SK-MEL-5 (cell line): ENCODE measurements around the gene ELP2. TPM values are rescaled to one million over a fixed set of nuclear protein-coding genes. Genes with fewer than 3 reads are reported as not detected.
A peak's percentile ranks its signal among the peaks of the same experiment; 100 is the strongest.
"Not testable (repeated sequence)": the region's sequence is repeated elsewhere in the genome, so short reads cannot be mapped to it uniquely, and the experiment has no call there.

Experiments
- DNase-seq: peaks from one replicate; pipeline ENCODE4 v3.0.0-alpha.2; 2016; ENCODE audit warnings: low read depth, low spot score
- in situ Hi-C: cut with HindIII; loops from 2 replicates; pipeline ENCODE4 v1.10.0; 2016; ENCODE audit warnings: low sequenced_read_pairs, high pct_unique_total_duplicates, low pct_unique_long_range_greater_than_20kb
- polyA plus RNA-seq, 2 experiments: library from polyadenylated mRNA; depleted of rRNA; stranded (reverse); fragments of >200 nt; gene quantifications; 2 replicates each; pipeline ENCODE4 v1.2.3, GENCODE V29; 2015
- total RNA-seq: library from RNA; depleted of rRNA; stranded (reverse); fragments of >200 nt; shearing (Covaris generic); gene quantifications from 2 replicates; pipeline ENCODE4 v1.2.3, GENCODE V29; 2014; rRNA removed

The ELP2 gene, protein sequence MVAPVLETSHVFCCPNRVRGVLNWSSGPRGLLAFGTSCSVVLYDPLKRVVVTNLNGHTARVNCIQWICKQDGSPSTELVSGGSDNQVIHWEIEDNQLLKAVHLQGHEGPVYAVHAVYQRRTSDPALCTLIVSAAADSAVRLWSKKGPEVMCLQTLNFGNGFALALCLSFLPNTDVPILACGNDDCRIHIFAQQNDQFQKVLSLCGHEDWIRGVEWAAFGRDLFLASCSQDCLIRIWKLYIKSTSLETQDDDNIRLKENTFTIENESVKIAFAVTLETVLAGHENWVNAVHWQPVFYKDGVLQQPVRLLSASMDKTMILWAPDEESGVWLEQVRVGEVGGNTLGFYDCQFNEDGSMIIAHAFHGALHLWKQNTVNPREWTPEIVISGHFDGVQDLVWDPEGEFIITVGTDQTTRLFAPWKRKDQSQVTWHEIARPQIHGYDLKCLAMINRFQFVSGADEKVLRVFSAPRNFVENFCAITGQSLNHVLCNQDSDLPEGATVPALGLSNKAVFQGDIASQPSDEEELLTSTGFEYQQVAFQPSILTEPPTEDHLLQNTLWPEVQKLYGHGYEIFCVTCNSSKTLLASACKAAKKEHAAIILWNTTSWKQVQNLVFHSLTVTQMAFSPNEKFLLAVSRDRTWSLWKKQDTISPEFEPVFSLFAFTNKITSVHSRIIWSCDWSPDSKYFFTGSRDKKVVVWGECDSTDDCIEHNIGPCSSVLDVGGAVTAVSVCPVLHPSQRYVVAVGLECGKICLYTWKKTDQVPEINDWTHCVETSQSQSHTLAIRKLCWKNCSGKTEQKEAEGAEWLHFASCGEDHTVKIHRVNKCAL
- total RNA-seq: 174 and 208 TPM in 2 replicates
- 56.7 and 81.1 TPM in 2 replicates for polyA plus RNA-seq (2015; cell fraction: cytosol; rRNA removed)
- 199 and 200 TPM in 2 replicates for polyA plus RNA-seq (2015; cell fraction: nucleus; rRNA removed)

DNA sequence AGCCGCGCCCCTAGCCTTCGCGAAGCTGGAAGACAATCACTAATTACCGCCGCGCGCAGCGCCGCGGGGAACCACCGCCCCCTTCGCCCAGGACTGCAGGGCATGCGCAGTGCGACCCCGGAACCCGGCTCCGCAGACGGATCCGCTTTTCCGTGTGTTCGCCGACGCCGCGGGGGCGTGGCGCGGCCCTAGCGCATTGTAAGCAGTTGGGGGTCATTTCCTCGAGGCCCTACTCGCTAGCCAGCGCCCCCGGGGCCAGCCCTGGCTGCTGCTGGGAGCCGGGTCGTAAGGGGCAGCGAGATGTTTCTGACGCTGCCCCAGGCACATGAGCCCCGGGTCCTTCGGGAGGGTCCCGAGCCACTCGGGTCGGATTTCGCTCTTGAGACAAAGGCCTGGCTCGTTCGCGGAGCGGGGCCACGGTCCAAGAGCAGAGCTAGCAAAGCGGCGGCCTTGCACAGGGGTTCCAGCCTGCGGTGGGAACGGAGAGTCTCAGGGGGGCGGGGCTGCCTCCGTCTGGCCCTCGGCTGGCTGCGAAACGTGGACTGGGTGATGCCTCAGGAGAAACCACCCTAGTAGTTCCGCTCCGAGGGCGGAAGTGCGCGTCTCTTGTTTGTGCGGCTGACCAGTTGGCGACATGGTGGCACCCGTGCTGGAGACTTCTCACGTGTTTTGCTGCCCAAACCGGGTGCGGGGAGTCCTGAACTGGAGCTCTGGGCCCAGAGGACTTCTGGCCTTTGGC is at the start of gene ELP2, which contains the start of gene SLC39A6:
Gene ELP2, plus strand, starts transcription at position 600 of the 739 bp plus-strand sequence. Its CDS starts 35 bp downstream, at position 635.
Gene SLC39A6, minus strand, starts transcription at position 41 of the 739 bp plus-strand sequence. CDS start 2,333 bp downstream, outside the sequence.
- in situ Hi-C loops: no loop called here
- peak; percentile 94 for DNase-seq

DNA sequence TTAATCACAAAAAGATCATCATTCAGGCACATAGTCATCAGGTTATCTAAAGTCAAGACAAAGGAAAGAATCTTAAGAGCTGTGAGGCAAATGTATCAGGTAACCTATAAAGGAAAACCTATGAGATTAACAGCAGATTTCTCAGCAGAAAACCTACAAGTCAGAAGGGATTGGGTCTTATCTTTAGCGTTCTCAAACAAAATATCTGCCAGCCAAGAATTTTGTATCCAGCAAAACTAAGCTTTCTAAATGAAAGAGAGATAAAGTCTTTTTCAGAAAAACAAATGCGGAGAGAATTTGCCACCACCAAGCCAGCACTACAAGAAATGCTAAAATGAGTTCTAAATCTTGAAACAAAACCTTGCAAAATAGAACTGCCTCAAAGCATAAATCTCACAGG is 48.6 kb upstream of the ELP2 start:
- in situ Hi-C loops, DNase-seq: not testable (repeated sequence)

DNA sequence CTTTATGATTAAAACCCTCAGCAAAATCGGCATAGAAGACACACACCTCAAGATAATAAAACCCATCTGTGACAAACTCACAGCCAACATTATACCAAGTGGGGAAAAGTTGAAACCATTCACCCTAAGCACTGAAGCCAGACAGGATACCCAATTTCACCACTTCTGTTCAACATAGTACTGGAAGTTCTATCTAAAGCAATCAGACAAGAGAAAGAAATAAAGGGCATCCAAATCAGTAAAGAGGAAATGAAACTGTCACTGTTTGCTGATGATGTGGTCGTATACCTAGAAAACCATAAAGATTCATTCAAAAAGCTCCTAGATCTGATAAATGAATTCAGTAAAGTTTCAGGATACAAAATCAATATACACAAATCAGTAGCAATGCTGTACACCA is 46.0 kb upstream of the ELP2 start:
- no peak for DNase-seq
- in situ Hi-C loops: no loop called here

DNA sequence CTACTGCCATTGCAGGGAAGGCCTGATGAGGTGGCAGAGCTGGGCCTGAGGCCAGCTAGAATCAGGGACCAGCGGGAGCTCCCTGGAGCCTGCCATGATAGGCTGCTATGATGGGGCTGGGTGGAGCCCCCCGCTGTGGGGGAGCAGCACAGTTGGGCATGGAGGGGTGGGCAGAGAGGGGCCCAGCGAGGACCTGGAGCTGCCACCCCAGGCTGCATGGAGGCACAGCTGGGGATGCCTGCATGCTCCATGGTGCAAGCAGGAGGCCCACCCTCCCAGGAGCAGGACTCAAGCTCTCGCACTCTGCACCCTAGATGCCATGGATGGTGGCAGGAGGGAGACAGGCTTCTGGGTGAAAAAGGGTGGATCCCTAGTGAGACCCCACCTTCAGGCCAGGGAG is 44.5 kb upstream of the ELP2 start:
- DNase-seq: no peak
- in situ Hi-C loops: no loop called here

DNA sequence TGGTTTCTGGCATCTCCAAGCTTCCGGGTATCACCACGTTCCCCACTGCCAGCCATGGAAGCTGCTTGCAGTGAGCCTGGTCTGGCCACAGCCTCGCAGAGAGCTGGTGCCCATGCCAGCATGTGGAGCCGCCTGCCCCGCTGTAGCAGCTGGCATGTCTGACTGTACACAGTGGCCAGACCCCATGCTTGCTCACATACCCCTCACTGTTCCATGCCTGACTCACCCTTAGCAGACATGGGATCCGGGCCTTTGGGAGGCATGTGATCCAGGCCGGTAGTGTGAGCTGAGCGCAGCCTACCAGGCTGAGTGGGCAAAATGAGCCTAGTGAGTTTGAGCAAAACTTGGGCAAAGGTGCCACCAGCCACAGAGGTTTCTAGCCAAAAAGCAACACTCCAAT is 43.5 kb upstream of the ELP2 start:
- in situ Hi-C loops: no loop called here
- DNase-seq: no peak

DNA sequence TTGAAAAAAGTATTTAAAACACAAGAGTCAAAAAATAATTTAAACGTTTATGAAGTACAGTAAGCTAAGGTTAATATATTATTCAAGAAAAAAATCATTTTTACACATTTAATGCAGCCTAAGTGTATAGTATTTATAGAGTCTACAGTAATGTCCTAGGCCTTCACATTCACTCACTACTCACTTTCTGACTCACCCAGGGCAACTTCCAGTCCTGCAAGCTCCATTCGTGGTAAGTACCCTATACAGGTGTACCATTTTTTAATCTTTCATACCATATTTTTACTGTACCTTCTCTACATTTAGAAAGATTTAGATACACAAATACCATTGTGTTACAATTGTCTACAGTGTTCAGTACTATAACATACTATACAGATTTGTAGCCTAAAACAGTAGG is 41.4 kb upstream of the ELP2 start:
- in situ Hi-C loops: no loop called here
- DNase-seq: no peak

DNA sequence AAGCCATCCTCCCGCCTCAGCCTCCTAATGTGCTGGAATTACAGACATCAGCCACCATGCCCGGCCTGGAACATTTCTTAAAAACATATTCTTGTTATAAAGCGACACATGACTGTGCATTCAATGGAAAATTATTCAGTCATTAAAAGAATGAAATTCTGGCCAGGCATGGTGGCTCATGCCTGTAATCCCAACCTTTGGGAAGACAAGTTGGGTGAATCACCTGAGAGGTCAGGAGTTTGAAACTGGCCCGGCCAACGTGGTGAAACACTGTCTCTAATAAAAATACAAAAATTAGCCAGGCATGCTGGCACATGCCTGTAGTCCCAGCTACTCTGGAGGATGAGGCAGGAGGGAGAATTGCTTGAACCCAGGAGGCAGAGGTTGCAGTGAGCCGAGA is 40.7 kb upstream of the ELP2 start:
- DNase-seq: no peak
- in situ Hi-C loops: no loop called here

DNA sequence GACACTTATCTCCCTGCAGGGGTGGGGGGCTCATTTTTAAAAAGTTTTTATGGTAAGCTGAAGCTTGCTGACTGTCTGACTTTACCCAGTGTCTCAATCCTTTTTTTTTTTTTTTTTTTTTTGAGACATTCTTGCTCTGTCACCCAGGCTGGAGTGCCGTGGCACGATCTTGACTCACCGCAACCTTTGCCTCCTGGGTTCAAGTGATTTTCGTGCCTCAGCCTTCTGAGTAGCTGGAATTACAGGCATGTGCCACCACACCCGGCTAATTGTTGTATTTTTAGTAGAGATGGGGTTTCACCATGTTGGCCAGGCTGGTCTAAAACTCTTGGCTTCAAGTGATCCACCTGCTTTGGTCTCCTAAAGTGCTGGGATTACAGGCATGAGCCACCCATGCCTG is 37.6 kb upstream of the ELP2 start:
- DNase-seq, in situ Hi-C loops: not testable (repeated sequence)

DNA sequence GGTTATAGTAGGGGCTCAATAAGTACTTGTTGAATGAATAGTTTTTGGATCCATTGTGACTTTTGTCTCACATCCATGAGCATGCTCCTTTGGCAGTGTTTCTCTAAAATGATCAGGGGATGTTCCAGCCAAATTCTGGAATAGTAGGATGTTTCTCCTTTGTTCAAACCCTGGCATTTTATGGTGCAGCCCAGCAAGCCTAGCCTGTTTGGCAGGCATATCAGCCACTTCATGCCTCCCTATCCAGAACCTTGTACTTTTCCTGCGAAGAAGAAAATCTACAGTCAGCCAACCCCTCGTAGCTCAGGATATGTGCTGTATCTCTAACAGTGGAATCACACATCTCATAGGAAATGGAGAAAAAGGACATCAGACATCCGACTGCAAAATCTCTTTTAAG is 35.3 kb upstream of the ELP2 start:
- no peak for DNase-seq
- in situ Hi-C loops: no loop called here

DNA sequence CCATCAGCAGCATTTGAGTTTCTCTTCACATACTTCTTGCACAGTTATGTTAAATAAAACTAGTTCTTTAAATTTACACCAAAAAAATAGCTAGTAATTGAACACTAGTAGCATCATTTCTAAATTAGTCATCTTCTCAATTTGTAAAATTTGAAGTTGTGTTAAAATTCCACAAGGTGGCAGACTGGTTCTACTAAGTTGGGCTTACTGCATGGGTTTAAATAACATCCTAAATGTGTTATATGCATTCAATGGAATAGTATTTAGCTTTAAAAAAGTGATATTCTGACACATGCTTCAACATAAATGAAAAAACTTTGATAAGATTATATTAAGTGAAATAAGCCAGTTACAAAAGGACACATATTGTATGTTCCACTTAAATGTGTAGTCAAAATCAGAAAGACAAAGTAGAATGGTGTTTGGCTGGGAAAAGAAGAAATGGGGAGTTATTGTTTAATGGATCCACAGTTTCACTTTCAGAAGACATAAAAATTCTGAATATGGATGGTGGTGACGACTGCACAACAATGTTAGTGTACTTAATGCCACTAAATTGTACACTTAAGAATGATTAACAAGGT is 33.7 kb upstream of the ELP2 start:
- DNase-seq: peak; percentile 68
- in situ Hi-C loops: no loop called here

DNA sequence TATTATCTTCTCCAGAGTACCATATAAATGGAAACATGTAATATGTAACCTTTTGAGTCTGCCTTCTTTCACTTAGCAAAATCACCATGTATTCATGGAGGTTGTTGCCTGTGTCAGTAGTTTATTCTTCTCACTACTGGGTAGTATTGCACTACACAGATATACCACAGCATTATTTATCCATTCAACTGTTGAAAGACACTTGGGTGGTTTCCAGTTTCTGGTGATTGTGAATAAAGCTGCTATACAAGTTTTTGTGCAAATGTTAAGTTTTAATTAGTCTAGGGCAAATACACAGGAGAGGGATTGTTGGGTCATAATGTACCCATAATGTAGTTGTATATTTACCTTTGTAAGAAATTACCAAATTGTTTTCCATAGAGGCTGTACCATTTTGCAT is 32.7 kb upstream of the ELP2 start:
- DNase-seq: no peak
- in situ Hi-C loops: no loop called here

DNA sequence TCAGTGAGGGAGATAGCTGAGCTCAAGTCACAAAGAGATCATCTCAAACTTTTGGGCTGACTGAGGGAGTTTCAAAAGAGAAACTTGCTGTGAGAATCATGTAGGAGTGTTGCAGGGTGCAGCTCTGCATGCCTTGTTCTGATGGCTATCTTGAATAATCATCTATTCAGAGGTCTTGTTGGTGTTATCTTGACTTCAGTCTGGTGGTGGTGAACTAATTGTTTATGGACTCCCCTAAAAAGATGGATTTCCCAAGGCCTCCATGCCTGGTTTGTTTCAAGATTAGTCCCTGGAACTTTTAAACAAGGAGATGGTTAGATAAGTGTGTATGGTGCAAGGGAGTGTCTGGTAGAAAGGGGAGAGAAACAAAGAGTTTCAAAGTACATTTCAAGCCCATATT is 30.4 kb upstream of the ELP2 start:
- no peak for DNase-seq
- in situ Hi-C loops: no loop called here

DNA sequence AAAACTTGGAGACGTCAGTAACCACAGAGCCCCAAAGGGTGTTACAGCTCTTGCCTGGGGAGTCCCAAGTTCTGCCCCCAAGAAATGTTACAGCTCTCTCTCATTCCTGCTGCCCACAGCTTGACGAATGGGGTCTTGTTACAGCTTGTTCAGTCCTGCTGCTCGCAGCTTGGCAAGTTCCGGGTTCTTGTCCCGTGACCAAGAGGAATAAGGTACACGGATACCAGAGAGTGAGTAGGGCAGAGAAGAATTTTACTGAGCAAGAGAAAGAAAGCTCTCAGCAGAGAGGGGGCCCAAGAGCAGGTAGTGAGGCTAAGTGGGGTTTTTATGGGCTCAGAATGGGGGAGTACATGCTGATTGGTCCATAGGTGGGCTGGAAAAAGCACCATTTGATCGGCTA is 27.8 kb upstream of the ELP2 start:
- in situ Hi-C loops: no loop called here
- no peak for DNase-seq

DNA sequence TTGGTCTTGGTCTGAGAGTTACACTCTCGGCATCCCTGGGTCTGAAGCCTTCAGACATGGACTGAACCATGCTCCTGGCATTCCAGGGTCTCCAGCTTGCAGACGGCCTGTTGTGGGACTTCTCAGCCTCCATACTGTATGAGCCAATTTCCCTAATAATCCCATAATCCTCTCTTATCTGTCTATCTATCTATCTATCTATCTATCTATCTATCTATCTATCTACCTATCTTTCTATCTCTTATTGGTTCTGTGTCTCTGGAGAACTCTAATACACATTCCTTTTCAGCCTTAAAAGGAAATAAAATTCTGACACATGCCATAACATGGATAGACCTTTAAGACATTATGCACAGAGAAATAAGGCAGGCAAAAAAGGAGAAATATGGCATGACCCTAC is 24.9 kb upstream of the ELP2 start:
- no peak for DNase-seq
- in situ Hi-C loops: no loop called here

DNA sequence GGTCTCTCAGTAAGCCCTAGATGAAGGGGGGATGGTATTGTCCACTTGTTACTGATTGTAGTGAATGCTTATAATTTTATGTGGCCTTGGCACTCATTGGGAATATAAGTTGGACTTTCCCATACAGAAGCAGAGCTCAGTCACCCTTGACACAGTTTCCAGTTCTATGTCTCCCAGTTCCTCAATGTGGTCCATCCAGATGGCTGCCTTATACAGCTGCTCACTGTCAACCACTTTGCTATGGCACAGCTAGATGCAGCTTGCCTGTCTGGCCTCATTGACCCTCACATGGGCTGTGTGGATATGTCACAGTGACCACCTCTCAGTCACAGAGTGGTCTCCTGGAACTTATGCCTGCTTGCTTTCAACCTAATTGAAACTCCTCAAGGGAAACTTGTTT is 22.2 kb upstream of the ELP2 start:
- in situ Hi-C loops: no loop called here

DNA sequence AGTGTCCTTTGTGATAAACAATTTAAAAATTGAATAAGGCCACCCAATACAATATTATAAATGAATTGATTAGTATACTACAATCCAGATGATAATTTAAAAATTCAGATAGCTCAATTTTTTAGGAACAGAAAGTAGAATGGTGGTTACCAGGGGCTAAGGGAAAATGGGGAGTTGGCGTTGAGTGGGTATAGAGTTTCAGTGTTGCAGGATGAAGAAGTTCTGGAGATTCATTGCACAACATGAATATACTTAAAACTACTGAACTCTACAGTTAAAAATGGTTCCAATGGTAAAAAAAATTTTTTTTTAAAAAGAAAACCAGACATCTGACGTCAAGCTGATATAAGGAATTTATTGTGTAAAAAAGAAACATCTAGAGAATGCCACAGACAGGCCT is 21.5 kb upstream of the ELP2 start:
- in situ Hi-C loops: no loop called here

More for the DNA sequence above, 22.2 kb upstream of the ELP2 start:
- no peak for DNase-seq

DNA sequence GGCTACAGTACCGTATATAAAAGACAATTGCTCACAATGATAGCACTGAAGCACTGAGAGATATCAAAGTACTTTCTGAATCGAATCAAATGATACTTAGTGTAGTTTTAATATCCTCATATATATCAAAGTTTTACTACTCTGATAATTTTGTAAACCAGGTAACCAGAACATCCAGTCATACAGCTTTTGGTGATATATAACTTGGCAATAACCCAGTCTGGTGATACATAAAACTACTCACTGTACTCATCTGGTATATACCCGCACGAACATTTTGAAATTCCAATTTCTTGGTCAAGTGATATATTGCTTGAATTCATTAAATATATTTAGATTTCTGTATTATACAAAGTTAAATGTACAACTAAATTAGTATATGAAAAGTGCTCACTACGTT is 21.1 kb upstream of the ELP2 start:
- DNase-seq: no peak
- in situ Hi-C loops: no loop called here

More for the DNA sequence above, 21.5 kb upstream of the ELP2 start:
- no peak for DNase-seq
